HL-60 (cell line): ENCODE data around the gene CASP4.

Experiments used
- CTCF ChIP-seq: IDR thresholded peaks from one replicate; pipeline ENCODE4 v1.5.1; 2011; ENCODE audit warnings: low read length, control low read depth, inconsistent platforms; ENCODE audit not compliant: insufficient read depth
- POLR2AphosphoS5 ChIP-seq: IDR thresholded peaks from 2 replicates; pipeline ENCODE4 v1.6.1; 2012; ENCODE audit warnings: low read depth
- SPI1 ChIP-seq: IDR thresholded peaks from 2 replicates; pipeline ENCODE4 v1.6.1; 2012; ENCODE audit warnings: low read depth, mild to moderate bottlenecking, borderline replicate concordance
- TF ChIP-seq, protein P1 (sequence below): IDR thresholded peaks from 2 replicates; pipeline ENCODE4 v1.6.1; 2012; ENCODE audit warnings: low read depth; ENCODE audit not compliant: insufficient replicate concordance

- TF ChIP-seq CTCF (no peak), SPI1 (no peak), POLR2AphosphoS5 (no peak)
- TF ChIP-seq, protein P1, sequence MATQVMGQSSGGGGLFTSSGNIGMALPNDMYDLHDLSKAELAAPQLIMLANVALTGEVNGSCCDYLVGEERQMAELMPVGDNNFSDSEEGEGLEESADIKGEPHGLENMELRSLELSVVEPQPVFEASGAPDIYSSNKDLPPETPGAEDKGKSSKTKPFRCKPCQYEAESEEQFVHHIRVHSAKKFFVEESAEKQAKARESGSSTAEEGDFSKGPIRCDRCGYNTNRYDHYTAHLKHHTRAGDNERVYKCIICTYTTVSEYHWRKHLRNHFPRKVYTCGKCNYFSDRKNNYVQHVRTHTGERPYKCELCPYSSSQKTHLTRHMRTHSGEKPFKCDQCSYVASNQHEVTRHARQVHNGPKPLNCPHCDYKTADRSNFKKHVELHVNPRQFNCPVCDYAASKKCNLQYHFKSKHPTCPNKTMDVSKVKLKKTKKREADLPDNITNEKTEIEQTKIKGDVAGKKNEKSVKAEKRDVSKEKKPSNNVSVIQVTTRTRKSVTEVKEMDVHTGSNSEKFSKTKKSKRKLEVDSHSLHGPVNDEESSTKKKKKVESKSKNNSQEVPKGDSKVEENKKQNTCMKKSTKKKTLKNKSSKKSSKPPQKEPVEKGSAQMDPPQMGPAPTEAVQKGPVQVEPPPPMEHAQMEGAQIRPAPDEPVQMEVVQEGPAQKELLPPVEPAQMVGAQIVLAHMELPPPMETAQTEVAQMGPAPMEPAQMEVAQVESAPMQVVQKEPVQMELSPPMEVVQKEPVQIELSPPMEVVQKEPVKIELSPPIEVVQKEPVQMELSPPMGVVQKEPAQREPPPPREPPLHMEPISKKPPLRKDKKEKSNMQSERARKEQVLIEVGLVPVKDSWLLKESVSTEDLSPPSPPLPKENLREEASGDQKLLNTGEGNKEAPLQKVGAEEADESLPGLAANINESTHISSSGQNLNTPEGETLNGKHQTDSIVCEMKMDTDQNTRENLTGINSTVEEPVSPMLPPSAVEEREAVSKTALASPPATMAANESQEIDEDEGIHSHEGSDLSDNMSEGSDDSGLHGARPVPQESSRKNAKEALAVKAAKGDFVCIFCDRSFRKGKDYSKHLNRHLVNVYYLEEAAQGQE: no peak
Measured at GRCh38 chr11:104964247-104964646, 4.1 kb downstream of the CASP4 start.
